Stomach (tissue), 4 donors: ENCODE data around the gene CD300E.

Experiments used
- CTCF ChIP-seq, 7 experiments: fragments of 450-650 bp in 4 of 7; fragments of 200-600 bp in 3 of 7; sonication (generic) in 3 of 7; IDR thresholded peaks; one replicate each; pipeline ENCODE4 v1.5.1; 2016 to 2019; ENCODE audit warnings: antibody characterized with exemption in 7 of 7, control low read depth in 2 of 7, mild to moderate bottlenecking in 1 of 7
- POLR2A ChIP-seq, 4 donors: fragments of 450-650 bp; IDR thresholded peaks; one replicate each; pipeline ENCODE4 v1.6.1; 2016; ENCODE audit warnings: antibody characterized with exemption in 4 of 4, control low read depth in 2 of 4, mild to moderate bottlenecking in 1 of 4, moderate library complexity in 1 of 4

- TF ChIP-seq CTCF (IDR thresholded peaks at IDR 0.05) = no peak
- no peak for TF ChIP-seq POLR2A (IDR thresholded peaks at IDR 0.05)
These were observed 50.4 kb downstream of the CD300E start for GRCh38 chr17:74573169-74573568.
